Fibroblast of skin of right biceps (primary cell): ENCODE results near the gene RBM6.
"Not testable (repeated sequence)": the region's sequence is repeated elsewhere in the genome, so short reads cannot be mapped to it uniquely, and the experiment has no call there.

Experiments used
- DNase-seq: peaks from one replicate; pipeline ENCODE4 v3.0.0-alpha.2; 2013

The RBM6 gene

DNA sequence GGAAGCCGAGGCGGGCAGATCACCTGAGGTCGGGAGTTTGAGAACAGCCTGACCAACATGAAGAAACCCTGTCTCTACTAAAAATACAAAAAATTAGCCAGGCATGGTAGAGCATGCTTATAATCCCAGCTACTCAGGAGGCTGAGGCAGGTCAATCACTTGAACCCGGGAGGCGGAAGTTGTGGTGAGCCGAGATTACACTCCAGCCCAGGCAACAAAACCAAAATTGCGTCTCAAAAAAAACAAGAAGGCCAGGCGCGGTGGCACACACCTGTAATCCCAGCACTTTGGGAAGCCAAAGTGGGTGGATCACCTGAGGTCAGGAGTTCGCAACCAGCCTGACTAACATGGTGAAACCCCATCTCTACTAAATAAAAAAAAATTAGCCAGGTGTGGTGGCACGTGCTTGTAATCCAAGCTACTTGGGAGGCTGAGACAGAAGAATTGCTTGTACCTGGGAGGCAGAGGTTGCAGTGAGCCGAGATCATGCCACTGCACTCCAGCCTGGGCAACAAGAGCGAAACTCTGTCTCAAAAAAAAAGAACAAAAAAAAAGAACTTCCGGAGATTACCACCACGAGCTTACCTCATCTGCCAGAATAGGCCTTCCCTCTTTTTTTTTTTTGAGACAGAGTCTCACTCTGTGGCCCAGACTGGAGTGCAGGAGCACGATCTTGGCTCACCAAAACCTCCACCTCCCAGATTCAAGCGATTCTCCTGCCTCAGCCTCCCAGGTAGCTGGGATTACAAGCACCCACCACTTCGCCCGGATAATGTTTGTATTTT, 22.0 kb upstream of the RBM6 start:
- DNase-seq = not testable (repeated sequence)

DNA sequence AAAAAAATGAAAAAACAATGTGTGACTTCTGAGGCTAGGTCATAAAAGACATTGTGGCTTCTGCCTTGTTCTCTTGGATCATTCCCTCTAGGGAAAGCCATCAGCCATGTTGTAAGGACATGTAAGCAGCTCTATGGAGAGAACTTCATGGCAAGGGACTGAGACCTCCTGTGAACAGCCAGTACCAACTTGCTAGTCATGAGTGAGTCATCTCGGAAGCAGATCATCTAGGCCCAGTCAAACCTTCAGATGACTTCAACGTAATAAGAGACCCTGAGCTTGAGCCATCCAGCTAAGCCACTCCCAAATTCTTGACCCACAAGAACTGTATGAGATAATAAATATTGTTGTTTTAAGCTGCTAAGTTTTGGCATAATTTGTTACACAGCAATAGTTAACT, 15.3 kb upstream of the RBM6 start:
- DNase-seq = peak; percentile 73

DNA sequence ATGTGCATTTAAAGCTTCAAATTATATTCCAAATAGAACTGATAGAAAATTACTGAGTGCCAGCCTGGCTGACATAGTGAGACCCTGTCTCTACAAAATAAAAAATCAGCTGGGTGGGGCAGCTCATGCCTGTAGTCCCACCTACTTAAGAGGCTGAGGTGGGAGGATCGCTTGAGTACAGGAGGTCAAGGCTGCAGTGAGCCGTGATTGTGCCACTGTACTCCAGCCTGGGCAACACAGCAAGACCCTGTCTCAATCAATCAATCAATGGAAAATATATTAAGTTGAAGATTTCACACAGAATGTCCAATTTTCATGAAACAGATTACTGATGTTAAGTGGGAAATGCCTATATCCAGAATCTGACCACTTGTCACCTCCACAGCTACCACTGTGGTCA, 14.5 kb upstream of the RBM6 start:
- no peak for DNase-seq

- no peak for DNase-seq
Observed at GRCh38 chr3:49926117-49926728, 13.7 kb upstream of the RBM6 start.

DNA sequence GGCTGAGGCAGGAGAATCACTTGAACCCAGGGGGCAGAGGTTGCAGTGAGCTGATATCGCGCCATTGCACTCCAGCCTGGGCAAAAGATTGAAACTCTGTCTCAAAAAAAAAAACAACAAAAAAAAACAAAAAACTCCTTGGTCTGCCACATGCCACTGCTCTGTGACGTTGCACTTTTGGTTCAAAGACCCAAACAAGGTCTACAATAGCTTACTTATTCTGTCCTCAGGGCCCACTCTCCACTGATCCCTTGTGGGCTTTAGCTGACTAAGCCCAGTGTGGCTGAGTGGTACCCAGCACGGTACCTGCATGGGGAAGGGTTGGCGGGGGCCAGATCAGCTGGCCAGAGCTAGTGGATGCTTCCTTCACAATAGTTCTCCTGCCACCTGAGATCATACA, 12.2 kb upstream of the RBM6 start:
- no peak for DNase-seq

GRCh38 chr3:49928481-49929017, 11.4 kb upstream of the RBM6 start:
- DNase-seq = no peak

DNA sequence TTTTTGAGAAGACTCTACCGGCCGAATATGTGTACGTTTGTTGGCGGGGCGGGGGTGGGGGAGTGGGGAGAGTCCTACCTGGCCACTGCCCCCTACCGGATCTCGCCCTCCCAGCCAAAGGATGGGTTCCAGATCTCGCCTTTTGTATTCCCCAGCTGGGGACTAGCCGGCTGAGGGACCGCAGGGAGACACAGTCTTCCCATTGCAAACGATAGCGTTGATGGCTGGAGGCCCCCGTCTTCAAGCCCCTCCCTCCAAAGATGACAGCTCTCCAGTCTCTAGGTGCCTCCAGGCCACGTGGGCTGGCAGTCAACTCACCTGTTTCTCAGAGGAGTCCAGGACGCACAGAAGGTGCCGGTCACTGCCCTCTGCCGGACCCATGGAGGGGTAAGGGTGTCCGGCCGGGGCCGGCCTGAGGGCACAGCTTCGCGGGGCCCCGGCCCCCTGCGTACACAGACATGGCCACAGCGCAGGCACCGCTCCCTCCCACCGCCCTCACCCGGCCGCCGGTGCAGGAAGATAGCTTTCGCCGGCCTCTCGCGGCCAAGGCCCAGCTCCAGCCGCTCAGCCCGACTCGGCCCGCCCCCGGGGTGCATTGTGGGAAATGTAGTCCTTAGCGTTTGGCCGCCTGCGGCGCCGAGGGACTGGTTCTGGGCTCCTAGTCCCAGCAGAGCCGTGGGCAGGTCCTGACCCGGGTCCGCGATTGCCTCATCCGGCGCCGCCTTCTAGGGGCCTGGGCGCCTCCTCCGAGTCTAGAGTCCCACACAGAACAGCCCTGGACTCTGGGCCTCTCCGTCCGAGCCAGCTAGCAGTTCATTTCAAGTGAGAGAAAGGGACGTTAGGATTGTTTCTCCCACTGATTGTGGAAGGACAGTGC, 10.4 kb upstream of the RBM6 start, which contains the start of gene MON1A:
Gene MON1A (minus strand): TSS at position 521 of the 877 bp plus-strand sequence. CDS start 16,465 bp downstream, outside the sequence.
- DNase-seq = peak; percentile 90

DNA sequence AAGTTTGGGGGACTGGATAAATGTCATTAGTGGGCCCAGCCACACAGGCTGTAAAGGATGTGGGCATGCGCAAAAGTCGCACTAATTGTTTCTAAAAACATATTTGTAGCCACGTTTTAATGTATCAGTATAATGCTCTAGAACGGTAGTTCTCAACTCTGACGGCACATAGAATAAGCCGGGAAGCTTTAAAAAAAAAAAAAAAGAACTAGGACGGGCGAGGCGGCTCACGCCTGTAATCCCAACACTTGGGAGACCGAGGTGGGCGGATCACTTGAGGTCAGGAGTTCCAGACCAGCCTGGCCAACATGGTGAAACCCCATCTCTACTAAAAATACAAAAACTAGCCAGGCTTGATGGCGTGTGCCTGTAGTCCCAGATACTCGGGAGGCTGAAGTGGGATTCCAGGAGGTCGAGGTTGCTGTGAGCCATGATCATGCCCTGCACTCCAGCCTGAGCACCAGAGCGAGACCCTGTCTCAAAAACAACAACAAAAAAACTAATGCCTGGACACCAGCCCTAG, 9.7 kb upstream of the RBM6 start:
- DNase-seq = no peak

- DNase-seq = no peak
Observed at GRCh38 chr3:49930922-49931321, 9.0 kb upstream of the RBM6 start.

GRCh38 chr3:49932281-49932680, 7.7 kb upstream of the RBM6 start:
- DNase-seq = not testable (repeated sequence)

- no peak for DNase-seq
Observed at GRCh38 chr3:49937090-49937489, 2.9 kb upstream of the RBM6 start.

- no peak for DNase-seq
Observed at GRCh38 chr3:49940667-49941249, 808 bp downstream of the RBM6 start.

GRCh38 chr3:49942651-49943050, 2.7 kb downstream of the RBM6 start:
- DNase-seq = no peak

- DNase-seq = no peak
Observed at GRCh38 chr3:49952924-49953323, 13.0 kb downstream of the RBM6 start.

GRCh38 chr3:49955636-49956035, 15.7 kb downstream of the RBM6 start:
- DNase-seq = no peak

- DNase-seq = no peak
Observed at GRCh38 chr3:49966233-49966942, 26.4 kb downstream of the RBM6 start.

GRCh38 chr3:49967291-49967690, 27.3 kb downstream of the RBM6 start:
- DNase-seq = no peak

GRCh38 chr3:49968346-49968745, 28.4 kb downstream of the RBM6 start:
- DNase-seq = no peak

GRCh38 chr3:49972656-49973055, 32.7 kb downstream of the RBM6 start:
- DNase-seq = no peak

GRCh38 chr3:49976942-49977341, 37.0 kb downstream of the RBM6 start:
- DNase-seq = no peak

DNA sequence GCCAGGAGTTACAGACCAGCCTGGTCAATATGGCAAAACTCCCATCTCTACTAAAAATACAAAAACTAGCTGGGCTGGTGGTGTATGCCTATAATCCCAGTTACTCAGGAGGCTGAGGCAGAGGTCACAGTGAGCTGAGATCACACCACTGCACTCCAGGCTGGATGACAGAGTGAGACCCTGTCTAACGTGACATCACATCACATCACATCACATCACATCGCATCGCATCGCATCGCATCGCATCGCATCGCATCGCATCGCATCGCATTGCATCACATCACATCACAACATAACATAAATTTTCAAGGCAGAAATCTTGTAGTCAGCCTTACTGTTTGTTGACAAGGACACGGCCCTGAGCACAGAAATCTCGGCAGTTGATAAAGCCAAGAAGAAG, 44.4 kb downstream of the RBM6 start:
- DNase-seq = no peak

- DNase-seq = no peak
Observed at GRCh38 chr3:49992326-49992725, 52.4 kb downstream of the RBM6 start.
